Endothelial cell of umbilical vein (primary cell): ENCODE results near the gene CALU.

ENCODE experiments used
- EZH2 ChIP-seq: IDR thresholded peaks from 2 replicates; pipeline ENCODE4 v1.6.1; 2012; ENCODE audit warnings: borderline replicate concordance, low read depth, mild to moderate bottlenecking, moderate library complexity, low read length, inconsistent platforms; ENCODE audit not compliant: severe bottlenecking
- GATA2 ChIP-seq: IDR thresholded peaks from 2 replicates; pipeline ENCODE4 v1.7.0; 2011; ENCODE audit warnings: low read depth, mild to moderate bottlenecking, moderate library complexity, mixed read lengths, low read length; ENCODE audit not compliant: insufficient read length, insufficient read depth
- MYC ChIP-seq: IDR thresholded peaks from one replicate; pipeline ENCODE4 v1.6.1; 2011; ENCODE audit warnings: mild to moderate bottlenecking, low read depth, low read length
- POLR2A ChIP-seq: IDR thresholded peaks from 2 replicates; pipeline ENCODE4 v1.6.1; 2012; ENCODE audit warnings: low read depth, mild to moderate bottlenecking, control low read depth, low read length
- POLR2AphosphoS5 ChIP-seq: IDR thresholded peaks from 2 replicates; pipeline ENCODE4 v1.6.1; 2012; ENCODE audit warnings: low read depth, mild to moderate bottlenecking, control low read depth, low read length, moderate library complexity; ENCODE audit not compliant: insufficient read depth
- TF ChIP-seq, protein P1 (sequence below), 2 donors: IDR thresholded peaks; 1 replicate in 1 of 2; 2 replicates in 1 of 2; pipeline ENCODE4 v1.5.1; 2011; ENCODE audit warnings: low read length in 2 of 2, mild to moderate bottlenecking in 2 of 2, moderate library complexity in 2 of 2, control low read depth in 1 of 2, inconsistent platforms in 1 of 2, low read depth in 1 of 2; ENCODE audit not compliant: insufficient read depth in 1 of 2; ENCODE audit errors: extremely low read depth in 1 of 2
- TF ChIP-seq, protein P2 (sequence below): IDR thresholded peaks from 2 replicates; pipeline ENCODE4 v1.6.1; 2011; ENCODE audit not compliant: insufficient read depth, insufficient read length

DNA sequence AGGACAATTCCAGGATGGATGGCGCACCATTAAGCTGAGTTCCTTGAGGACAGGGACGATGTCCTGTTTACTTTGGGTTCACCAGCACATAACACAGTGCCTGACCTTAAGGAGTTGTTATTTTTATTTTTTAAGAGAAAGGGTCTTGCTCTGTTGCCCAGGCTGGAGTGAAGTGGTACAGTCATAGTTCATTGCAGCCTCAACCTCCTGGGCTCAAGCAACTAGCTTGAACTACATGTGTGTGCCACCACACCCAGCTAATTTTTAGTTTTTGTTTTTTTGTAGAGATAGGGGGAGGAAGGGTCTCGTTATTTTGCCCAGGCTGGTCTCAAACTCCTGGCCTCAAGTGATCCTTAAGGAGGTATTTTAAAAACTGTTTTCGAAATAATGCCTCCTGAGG, 1.7 kb upstream of the CALU start:
- TF ChIP-seq POLR2AphosphoS5: no peak
- TF ChIP-seq POLR2A: no peak
- TF ChIP-seq, protein P1, sequence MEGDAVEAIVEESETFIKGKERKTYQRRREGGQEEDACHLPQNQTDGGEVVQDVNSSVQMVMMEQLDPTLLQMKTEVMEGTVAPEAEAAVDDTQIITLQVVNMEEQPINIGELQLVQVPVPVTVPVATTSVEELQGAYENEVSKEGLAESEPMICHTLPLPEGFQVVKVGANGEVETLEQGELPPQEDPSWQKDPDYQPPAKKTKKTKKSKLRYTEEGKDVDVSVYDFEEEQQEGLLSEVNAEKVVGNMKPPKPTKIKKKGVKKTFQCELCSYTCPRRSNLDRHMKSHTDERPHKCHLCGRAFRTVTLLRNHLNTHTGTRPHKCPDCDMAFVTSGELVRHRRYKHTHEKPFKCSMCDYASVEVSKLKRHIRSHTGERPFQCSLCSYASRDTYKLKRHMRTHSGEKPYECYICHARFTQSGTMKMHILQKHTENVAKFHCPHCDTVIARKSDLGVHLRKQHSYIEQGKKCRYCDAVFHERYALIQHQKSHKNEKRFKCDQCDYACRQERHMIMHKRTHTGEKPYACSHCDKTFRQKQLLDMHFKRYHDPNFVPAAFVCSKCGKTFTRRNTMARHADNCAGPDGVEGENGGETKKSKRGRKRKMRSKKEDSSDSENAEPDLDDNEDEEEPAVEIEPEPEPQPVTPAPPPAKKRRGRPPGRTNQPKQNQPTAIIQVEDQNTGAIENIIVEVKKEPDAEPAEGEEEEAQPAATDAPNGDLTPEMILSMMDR (IDR thresholded peaks at IDR 0.05; ENCODE audit: extremely low read depth in 1 of 2, insufficient read depth in 1 of 2, low read depth in 1 of 2, low read length in 2 of 2): no peak
- TF ChIP-seq GATA2: no peak
- no peak for TF ChIP-seq EZH2
- TF ChIP-seq, protein P2, sequence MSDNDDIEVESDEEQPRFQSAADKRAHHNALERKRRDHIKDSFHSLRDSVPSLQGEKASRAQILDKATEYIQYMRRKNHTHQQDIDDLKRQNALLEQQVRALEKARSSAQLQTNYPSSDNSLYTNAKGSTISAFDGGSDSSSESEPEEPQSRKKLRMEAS: no peak
- no peak for TF ChIP-seq MYC
